GM19240 (cell line): ENCODE results near the gene MRPS34.

Source experiments
- DNase-seq: peaks from one replicate; pipeline ENCODE4 v3.0.0; 2011; ENCODE audit warnings: low spot score; ENCODE audit not compliant: insufficient read length

MRPS34 gene

DNA sequence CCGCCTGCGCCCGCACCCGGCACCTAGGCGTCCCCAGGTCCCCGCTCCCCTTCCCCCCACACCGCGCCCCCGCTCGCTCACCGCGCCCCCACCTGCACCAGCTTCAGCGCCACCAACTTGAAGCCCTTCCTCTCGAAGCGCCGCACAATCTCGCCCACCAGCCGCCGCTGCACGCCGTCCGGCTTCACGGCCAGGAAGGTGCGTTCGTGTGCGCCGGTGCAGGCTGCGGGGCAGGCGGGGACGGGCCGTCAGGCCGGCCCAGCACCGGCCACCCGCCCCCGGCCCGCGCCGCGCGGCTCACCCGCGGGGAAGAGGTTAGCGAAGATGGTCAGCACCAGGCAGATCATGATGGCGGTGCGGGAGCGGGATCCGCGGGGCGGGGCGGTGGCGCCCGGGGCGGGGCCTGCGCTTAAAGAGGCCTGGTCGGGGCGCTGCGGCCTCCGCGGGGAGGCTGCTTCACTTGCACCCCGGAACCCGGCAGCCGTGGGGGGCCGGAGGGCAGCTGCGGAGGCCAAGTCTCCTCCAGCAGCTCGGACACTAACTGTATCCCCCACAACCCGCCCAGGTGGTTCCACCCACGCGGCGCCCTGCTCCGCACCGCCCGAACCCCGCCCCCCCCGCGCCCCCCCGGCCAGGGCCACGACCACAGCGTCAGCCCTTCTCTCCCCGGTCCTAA is 1.6 kb downstream of the MRPS34 start, which contains the start of gene NME3:
NME3 (minus strand) TSS at position 356 of the 676 bp plus-strand sequence; CDS start at position 347, 9 bp downstream.
- DNase-seq: peak; percentile 67

DNA sequence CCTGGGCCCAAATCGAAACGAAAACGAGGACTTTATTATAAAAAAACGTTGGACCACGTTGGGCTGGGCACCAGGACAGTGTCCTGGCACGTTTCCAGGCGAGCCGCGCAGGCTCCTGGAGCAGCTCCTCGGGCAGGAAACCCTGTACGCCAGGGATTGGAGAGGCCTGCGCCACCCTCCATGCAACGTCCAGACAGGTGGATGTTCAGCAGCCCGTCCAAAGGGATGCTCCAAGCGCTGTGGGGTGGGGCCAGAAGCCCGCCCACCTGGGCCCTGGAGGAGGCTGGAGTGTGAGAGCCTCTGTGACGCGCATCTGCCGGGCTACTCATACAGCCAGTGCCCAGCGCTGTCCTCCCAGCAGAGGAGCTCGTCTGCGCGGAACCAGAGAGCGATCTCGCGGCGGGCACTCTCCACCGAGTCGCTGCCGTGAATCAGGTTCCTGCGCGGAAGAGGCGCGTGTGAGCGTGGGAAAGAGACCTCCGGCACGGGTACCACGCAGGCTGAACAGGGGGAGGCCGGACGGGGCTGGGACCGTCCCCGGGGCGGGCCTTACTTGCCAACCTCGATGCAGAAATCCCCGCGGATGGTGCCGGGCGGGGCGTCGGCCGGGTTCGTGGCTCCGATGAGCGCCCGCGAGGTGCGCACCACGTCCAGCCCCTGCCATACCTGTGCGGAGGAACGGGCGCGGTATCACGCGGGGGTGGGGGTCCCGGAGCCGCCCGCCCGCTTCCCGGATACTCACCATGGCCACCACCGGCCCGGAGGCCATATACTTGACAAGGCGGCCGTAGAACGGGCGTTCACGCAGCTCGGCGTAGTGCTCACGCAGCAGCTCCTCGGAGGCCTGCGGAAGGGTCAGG is 2.4 kb downstream of the MRPS34 start:
- no peak for DNase-seq

DNA sequence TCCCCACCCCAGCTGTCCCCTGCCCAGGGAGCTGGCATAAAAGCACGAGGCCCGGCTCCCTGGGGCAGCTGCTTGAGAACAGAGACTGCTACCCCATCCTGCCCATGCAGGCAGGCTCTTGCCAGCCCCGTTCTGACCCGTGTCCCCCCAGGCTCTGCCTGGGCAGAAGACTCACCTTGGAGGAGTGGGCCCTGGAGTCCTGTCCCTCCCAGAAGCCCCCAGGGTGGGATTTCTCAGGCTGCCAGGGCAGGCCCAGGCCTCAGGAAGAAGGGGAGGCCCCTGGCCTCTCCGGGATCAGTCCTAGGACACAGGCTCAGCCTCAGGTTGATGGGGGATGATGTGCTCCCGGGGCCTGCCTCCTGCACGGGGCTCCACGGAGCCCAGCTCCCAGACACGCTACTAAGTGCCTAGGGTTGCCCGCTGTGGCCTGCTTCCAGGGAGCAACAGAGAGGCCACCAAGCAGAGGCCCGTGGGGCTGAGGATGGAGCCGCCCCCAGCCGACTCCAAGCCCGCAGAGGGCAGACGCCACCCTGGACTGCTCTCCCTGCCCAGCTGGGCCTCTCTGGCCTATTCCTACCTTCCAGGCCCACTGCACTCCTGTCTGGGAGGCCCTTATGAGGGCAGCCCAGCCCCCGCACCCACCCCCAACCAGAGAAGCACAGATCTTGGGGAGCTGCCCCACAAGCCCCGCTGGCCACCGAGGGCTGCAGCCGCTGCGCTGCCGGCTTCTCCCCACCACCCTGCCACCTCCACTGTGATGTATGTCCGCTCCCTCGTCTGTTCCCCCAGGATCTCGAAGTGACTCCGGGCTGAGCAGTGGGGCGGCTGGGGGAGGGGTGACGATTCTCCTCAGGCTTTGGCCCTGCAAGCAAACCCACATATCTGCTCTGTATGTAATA is 3.3 kb downstream of the MRPS34 start:
- no peak for DNase-seq

DNA sequence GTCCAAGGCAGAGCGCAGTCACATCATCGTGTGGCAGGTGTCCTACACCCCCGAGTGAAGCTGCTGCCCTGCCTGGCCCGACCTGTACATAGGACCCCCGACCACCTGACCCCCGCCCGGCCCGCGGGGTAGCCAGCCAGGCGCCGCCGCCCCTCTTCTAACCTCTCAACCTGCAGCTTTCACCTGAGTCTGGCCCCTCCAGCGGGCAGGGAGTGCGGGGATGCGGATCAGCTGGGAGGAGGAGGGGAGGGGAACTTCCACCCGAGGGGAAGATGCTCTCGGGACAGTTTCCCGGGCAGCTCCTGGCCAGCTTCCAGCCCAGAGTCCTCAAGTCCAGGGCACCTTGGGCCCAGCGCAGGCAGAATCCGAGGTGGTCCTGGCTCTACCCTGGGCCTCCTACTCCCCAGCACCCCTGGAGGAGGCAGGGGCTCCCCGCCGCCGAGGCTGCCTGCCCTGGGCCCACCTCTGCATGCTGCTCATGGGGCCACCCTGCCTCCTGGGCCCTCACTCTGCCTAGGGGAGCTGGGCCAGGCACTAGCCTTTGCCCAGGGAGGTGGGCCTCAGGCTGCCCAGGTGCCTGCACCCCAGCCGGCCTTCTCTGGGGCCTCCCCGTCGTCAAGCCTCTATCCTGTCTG is 4.0 kb downstream of the MRPS34 start:
- no peak for DNase-seq

DNA sequence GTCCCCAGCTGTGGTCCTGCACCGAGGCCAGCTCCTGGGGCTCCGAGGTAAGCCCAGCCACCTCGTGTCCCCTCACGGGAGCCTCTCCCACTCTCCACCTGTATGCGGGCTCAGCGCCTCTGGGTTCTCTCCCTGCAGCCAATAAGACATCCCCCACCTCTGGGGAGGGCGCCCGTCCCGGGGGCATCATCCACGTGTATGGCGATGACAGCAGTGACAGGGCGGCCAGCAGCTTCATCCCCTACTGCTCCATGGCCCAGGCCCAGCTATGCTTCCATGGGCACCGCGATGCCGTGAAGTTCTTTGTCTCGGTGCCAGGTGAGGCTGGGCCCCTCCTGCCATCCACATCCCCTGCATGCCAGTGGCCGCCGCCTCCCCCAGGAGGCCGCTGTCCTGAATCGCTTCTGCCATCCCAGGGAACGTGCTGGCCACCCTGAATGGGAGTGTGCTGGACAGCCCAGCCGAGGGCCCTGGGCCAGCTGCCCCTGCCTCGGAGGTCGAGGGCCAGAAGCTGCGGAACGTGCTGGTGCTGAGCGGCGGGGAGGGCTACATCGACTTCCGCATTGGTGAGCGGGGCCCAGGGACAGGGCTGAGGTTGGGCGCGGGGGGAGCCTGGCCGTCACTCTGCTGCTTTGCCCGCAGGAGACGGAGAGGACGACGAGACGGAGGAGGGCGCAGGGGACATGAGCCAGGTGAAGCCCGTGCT is 4.7 kb downstream of the MRPS34 start:
- no peak for DNase-seq

DNA sequence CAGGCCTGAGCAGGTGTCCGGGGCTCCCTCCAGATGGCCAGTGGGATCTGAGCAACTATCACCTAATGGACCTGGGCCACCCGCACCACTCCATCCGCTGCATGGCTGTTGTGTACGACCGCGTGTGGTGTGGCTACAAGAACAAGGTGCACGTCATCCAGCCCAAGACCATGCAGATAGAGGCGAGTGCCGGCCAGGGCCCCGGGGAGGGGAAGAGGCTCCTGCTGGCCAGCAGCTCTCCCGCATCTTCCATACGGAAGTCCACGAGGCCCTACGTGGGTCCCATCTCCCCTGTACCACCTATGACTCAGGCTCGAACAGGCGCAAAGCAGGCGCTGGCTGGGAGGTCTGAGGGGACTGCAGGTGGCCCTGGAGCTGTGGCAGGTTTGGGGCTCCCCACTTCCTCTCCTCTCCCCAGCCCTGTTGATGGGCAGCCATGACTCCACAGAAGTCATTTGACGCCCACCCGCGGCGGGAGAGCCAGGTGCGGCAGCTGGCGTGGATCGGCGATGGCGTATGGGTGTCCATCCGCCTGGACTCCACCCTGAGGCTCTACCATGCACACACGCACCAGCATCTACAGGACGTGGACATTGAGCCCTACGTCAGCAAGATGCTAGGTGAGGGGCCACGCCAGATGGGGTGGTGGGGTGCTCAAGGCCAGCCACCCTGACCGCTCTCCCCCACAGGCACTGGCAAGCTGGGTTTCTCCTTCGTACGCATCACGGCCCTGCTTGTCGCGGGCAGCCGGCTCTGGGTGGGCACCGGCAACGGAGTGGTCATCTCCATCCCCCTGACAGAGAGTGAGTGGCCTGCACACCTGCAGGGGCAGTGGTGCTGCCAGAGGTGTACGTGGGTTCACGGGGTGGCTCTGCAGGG is 5.6 kb downstream of the MRPS34 start:
- DNase-seq: no peak

DNA sequence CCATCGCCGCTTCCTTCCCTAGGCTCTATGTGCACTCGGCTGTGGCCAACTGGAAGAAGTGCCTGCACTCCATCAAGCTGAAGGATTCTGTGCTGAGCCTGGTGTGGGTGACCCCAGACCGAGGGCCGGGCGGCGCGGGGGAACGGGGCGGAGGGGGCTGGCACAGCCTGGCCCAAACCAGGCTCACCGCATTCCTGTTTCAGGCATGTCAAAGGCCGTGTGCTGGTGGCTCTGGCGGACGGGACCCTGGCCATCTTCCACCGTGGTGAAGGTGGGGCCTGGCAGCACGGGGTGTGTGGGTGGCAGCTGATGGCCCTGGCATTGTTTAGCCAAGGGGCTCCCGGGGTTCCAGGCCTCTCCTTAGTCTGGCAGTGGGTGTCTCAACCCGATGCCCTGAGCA is 6.2 kb downstream of the MRPS34 start:
- no peak for DNase-seq

DNA sequence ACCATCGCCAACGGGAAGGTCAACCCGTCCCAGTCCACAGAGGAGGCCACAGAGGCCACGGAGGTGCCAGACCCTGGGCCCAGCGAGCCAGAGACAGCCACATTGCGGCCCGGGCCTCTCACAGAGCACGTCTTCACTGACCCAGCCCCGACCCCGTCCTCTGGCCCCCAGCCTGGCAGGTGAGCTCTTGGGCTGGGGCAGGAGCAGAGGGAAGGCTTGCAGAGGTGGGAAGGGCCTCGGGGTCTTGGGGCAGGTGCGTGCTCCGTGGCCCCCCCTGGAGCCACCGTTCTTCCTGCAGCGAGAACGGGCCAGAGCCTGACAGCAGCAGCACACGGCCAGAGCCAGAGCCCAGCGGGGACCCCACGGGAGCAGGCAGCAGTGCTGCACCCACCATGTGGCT is 6.7 kb downstream of the MRPS34 start:
- no peak for DNase-seq

DNA sequence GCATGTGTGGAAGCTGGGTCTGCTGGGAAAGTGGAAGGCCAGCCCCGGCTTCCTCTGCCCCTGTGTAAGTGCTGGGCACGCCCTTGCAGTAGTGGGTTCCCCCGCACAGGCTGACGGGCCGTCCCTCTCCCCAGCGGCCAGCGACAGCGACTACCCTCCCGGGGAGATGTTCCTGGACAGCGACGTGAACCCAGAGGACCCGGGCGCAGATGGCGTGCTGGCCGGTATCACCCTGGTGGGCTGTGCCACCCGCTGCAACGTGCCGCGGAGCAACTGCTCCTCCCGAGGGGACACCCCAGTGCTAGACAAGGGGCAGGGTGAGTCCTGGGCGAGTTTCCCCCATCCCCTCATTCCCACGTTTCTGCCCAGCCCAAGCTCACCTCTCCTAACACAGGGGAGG is 7.1 kb downstream of the MRPS34 start:
- no peak for DNase-seq

DNA sequence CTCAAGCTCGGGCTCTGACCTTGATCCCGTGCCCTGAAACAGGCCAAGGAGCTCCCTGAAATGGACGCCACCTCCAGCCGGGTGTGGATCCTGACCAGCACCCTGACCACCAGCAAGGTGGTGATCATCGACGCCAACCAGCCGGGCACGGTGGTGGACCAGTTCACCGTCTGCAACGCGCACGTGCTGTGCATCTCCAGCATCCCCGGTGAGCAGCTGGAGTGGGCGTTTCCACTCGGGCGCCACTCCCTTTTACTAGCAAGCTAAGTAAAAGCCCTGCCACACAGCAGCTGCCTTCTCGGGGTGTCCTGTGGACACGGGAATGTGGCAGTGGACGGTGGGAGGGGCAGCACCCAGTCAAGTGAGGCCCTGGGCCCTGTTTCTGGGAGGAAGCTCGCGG is 8.0 kb downstream of the MRPS34 start:
- no peak for DNase-seq

DNA sequence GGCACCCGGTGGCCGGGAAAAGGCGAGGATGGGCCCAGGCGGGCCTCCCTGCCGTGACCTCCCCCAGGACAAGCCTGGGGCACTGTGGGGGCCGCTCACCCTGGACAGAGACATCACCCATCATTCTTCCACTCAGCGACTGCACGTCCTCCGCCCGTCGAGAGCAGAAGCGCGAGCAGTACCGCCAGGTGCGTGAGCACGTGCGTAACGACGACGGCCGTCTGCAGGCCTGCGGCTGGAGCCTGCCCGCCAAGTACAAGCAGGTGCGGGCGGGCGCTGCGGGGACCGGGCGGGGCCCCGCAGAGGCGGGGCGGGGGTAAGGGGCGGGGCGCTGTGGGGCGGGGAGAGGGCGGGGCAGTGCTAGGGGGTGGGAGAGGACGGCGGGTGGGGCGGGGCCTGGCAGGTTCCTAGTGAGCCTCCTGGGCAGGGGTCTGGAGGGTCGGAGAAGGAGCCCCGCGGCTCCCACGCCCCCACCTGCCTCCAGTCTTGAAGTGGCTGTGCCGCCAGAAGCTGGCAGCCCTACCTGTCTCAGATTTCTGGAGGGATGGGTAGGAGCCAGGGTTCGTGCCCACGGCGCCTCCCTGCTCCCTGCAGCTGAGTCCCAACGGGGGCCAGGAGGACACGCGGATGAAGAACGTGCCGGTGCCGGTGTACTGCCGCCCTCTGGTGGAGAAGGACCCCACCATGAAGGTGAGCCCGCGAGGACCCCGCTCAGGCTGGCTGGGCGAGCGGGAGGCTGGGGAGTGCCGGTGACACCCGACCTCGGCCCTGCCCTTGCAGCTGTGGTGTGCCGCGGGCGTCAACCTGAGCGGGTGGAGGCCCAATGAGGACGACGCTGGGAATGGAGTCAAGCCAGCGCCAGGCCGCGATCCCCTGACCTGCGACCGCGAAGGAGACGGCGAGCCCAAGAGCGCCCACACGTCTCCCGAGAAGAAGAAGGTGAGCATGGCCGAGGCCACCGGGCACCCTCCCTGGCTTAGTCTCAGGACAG is 9.1 kb downstream of the MRPS34 start:
- no peak for DNase-seq

DNA sequence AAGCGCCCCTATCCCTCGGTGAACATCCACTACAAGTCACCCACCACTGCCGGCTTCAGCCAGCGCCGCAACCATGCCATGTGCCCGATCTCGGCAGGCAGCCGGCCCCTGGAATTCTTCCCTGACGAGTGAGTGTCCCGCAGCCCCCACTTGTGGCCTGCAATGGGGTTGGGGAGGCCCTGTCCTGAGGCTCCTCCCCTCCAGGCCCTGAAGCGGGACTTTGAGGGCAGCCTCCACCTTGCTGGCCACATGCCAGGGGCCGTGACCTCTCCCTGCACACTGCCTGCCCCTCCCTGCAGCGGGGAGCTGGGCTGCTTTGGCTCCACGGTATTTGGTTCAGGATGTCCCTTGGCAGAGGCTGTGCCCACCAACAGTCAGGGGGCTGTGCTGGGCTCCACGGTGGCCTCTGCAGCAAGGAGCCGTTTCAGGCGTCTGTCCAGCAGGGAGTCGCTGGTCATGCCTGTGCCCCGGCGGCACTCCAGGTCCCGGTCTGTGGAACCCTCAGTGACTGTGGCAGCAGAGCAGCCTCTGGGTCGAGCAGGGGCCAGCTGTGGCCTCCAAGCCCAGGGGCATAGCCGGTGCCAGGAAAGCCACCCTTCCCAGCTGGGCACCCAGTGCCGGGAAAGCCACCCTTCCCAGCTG is 9.9 kb downstream of the MRPS34 start:
- no peak for DNase-seq

DNA sequence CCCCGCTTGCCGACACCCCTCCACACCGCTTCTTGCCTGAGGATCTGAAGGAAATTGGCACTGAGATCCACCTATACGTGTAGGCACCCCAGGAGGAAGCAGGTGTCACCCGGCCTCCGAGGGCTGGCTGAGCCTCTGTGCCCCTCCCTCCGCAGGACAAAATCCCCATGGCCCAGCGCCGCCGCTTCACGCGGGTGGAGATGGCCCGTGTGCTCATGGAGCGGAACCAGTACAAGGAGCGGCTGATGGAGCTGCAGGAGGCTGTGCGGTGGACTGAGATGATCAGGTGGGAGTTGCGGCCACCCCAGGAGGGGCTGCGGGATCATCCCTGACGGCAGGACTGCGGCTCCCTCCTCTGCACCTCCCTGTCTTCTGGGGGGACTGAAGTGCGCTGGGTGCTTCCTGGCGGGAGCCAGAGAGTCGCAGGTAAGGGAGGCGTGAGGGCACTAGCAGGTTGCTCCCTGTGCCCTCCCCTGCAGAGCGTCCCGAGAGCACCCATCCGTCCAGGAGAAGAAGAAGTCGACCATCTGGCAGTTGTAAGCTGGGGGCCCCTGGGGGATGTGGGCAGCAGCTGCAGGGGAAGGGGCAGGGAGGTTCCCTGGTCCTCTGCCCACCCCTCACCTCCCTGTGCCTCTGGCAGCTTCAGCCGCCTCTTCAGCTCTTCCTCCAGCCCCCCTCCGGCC is 10.6 kb downstream of the MRPS34 start:
- no peak for DNase-seq

DNA sequence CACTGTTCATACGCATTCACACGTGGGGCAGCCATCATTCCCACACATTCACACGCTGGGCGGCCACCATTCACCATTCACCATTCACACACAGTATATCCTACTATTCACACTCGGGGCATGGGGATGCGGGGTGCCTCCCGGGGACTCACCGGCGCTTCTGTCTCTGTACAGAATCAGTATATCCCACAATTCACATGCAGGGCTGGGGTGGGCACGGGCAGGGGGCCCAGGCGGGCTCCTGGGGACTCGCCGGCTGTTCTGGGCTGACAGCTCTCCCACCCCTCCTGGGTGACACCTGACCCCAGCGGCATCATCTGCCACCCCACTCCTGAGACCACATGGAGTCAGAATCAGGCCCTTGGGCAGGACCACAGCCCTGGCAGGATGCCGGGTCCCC is 11.2 kb downstream of the MRPS34 start:
- DNase-seq: no peak

DNA sequence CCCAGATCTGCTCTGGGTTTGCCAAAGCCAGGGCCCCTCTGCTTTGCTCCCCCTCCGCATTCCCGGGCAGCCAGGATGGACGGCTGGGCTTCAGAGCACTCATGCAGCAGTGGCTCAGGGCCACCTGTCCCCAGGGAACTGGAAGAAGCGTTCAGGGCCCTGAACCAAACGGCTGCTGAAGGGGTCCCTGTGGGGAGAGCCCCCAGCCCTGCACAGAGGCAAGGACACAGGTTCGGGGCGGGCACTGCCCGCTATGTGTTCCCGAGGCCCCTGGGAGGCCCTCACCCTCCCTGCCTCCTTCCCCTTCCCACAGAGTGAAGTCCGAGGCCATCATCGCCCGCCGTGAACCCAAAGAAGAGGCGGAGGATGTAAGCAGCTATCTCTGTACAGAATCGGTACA is 12.0 kb downstream of the MRPS34 start:
- DNase-seq: no peak

DNA sequence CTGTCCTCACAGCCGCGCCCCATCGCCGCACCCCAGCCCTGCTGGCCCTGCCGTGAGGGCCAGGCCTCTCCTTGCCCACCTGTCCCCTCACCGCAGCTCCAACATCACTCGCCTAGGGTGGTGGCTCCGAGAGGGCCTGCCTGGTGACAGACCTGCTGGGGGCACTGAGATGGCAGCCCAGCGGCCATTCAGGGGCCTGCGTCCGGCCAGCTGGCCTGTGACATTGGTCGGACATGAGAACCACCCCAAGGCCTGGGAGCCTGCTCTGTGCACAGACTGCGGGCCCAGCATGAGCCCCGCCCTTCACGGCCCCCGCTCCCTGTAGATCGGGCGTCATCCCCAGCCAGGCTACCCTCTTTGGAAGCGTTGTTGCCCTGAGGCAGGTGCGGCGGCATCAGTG is 13.4 kb downstream of the MRPS34 start:
- DNase-seq: no peak

DNA sequence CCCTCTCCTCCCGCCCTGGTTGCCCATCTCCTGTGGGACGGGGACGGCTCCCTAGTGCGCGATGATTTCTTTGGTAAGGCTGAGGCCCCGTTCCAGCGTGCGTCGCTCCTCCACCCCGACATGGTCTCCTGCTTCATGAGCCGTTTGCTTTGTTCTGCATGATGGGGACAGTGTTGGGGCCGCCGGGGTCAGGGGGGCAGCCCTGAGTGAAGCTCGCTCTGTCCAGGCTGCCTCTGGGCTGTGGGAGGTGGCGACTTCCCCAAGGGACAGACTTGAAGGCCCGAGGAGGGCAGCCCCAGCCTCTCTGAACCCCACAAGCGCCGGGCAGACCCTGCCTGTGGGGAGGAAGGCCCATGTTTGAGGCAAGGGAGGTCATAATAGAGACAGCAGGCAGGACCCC is 14.0 kb downstream of the MRPS34 start:
- DNase-seq: no peak
